Measurements from ENCODE around the gene ART3. TPM values are rescaled to one million over a fixed set of nuclear protein-coding genes. Genes with fewer than 3 reads are reported as not detected.

The ART3 gene
- total and polyA plus RNA-seq, 2 donors (not counting 1 experiment from before 2014, with no cell fraction given) = not detected

GRCh38 chr4:76067652-76068286 lies 6.7 kb upstream of the ART3 start:
- 0% methylated on average over 2 of the region's 2 CpGs for WGBS (ENCODE audit: insufficient coverage)
- ChIA-PET CTCF (interaction anchor here (0.7 to 6.7 kb wide), 13 partner anchors 10 to 178 kb away, joined by 3 to 132 read pairs (median 8); partner anchors contain the start of gene SDAD1), POLR2A (no interaction called here)
- no peak overlapping the region for H3K4me3 ChIP-seq (ENCODE audit: control extremely low read depth in 1 of 5, extremely low read depth in 1 of 5, insufficient read depth in 1 of 5, low read depth in 2 of 5, low read length in 4 of 5)
- H4K20me1 ChIP-seq (ENCODE audit: control insufficient read depth, insufficient read depth, low read length, poor library complexity, severe bottlenecking) = no peaks in the 10 kb centered on the region
- H3K9ac ChIP-seq (ENCODE audit: low read length) = no peak overlapping the region
- H3K27ac ChIP-seq (ENCODE audit: low read length in 2 of 2) = no peak overlapping the region
- peaks cover under 1% of the 10 kb centered on the region in 2 donors for H3K4me1 ChIP-seq (ENCODE audit: control insufficient read depth in 2 of 2, insufficient read depth in 2 of 2, low read length in 2 of 2)
- H3K27me3 ChIP-seq (replicated peaks in 1 of 4; ENCODE audit: control extremely low read depth in 1 of 4, control insufficient read depth in 3 of 4, insufficient read depth in 4 of 4, low read length in 3 of 4) = no peaks in the 10 kb centered on the region
- Mint-ChIP-seq H3K27me3 (no peaks in the 10 kb centered on the region), H3K9me3 (ENCODE audit: insufficient read depth) (no peaks in the 10 kb centered on the region), H3K4me3 (no peak overlapping the region), H3K4me1 (peaks cover 2% of the 10 kb centered on the region), H3K27ac (no peak overlapping the region)
- DNase-seq (peak; percentile 83), ATAC-seq (ENCODE audit: low read depth) (peak; percentile 82)
- no peak for TF ChIP-seq EZH2 (IDR thresholded peaks at IDR 0.05; ENCODE audit: borderline replicate concordance, insufficient read depth, low read depth, low read length, poor library complexity, severe bottlenecking)
- peak; percentile 94 for TF ChIP-seq CTCF (IDR thresholded peaks at IDR 0.05)
- intact Hi-C loops (cut with micrococcal nuclease) = loop anchor here (1.0 to 2.0 kb wide), 5 partner anchors 72 to 172 kb away; partner anchors contain the start of gene NUP54
- no peak overlapping the region for H2AFZ ChIP-seq (ENCODE audit: insufficient read depth, low read depth, low read length, poor library complexity, severe bottlenecking)
- no peak overlapping the region for H3K4me2 ChIP-seq (replicated peaks; ENCODE audit: low read depth, low read length, poor library complexity, severe bottlenecking)
- no peaks in the 10 kb centered on the region for H3K79me2 ChIP-seq (ENCODE audit: control insufficient read depth, insufficient read depth, low read length)
- H3K9me3 ChIP-seq (ENCODE audit: control extremely low read depth in 1 of 3, control insufficient read depth in 2 of 3, insufficient read depth in 1 of 3, low read length in 2 of 3) = peaks cover 0 to under 1% (median 0%) of the 10 kb centered on the region in 3 donors
- H3K36me3 ChIP-seq (replicated peaks in 1 of 2; ENCODE audit: control extremely low read depth in 1 of 2, control insufficient read depth in 1 of 2, extremely low read depth in 1 of 2, insufficient read depth in 2 of 2, low read length in 1 of 2) = no peaks in the 10 kb centered on the region

DNA sequence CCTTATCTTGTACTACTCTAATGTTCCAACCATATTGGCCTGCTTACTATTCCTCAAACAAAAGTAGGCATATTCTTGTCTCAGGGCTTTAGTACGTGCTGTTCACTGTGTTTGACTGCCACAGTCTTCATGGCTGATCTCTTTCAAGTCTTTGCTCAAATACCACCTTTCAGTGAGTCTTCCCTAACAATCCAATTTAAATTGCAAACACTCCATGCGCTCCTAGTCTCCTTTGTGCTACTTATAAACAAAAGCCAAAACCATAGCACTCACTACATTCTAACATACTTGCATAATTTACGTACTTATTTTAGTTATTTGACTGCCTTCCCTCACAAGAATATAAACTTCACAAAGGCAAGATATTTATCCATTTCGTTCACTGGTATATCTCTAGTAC lies 1.7 kb upstream of the ART3 start:
- ChIA-PET POLR2A (no interaction called here), CTCF (interaction anchor here (3.8 kb wide), 1 partner anchor 77 kb away, joined by 24 read pairs; no protein-coding TSS in a partner anchor)
- H3K27me3 ChIP-seq (replicated peaks in 1 of 4; ENCODE audit: control extremely low read depth in 1 of 4, control insufficient read depth in 3 of 4, insufficient read depth in 4 of 4, low read length in 3 of 4) = no peaks in the 10 kb centered on the region
- H4K20me1 ChIP-seq (ENCODE audit: control insufficient read depth, insufficient read depth, low read length, poor library complexity, severe bottlenecking) = no peaks in the 10 kb centered on the region
- H3K9me3 ChIP-seq (ENCODE audit: control extremely low read depth in 1 of 3, control insufficient read depth in 2 of 3, insufficient read depth in 1 of 3, low read length in 2 of 3) = no peaks in the 10 kb centered on the region
- H3K4me1 Mint-ChIP-seq = no peaks in the 10 kb centered on the region
- no peak overlapping the region for H3K9ac ChIP-seq (ENCODE audit: low read length)
- intact Hi-C loops (cut with micrococcal nuclease) = no loop called here
- ATAC-seq (ENCODE audit: low read depth) (no peak), DNase-seq (no peak)
- H3K4me3 Mint-ChIP-seq = no peak overlapping the region
- H3K36me3 ChIP-seq (replicated peaks in 1 of 2; ENCODE audit: control extremely low read depth in 1 of 2, control insufficient read depth in 1 of 2, extremely low read depth in 1 of 2, insufficient read depth in 2 of 2, low read length in 1 of 2) = no peaks in the 10 kb centered on the region
- no peaks in the 10 kb centered on the region for H3K79me2 ChIP-seq (ENCODE audit: control insufficient read depth, insufficient read depth, low read length)
- no peak overlapping the region for H3K4me2 ChIP-seq (replicated peaks; ENCODE audit: low read depth, low read length, poor library complexity, severe bottlenecking)
- TF ChIP-seq EZH2 (IDR thresholded peaks at IDR 0.05; ENCODE audit: borderline replicate concordance, insufficient read depth, low read depth, low read length, poor library complexity, severe bottlenecking) (no peak), CTCF (IDR thresholded peaks at IDR 0.05) (no peak)
- H3K27ac ChIP-seq (ENCODE audit: low read length in 2 of 2) = no peak overlapping the region
- H3K27me3 Mint-ChIP-seq = peaks cover 2% of the 10 kb centered on the region
- no peaks in the 10 kb centered on the region for H3K4me1 ChIP-seq (ENCODE audit: control insufficient read depth in 2 of 2, insufficient read depth in 2 of 2, low read length in 2 of 2)
- H3K27ac Mint-ChIP-seq = no peak overlapping the region
- H3K9me3 Mint-ChIP-seq (ENCODE audit: insufficient read depth) = no peaks in the 10 kb centered on the region
- 100% methylated on average over 2 of the region's 4 CpGs for WGBS (ENCODE audit: insufficient coverage)
- no peak overlapping the region for H3K4me3 ChIP-seq (ENCODE audit: control extremely low read depth in 1 of 5, extremely low read depth in 1 of 5, insufficient read depth in 1 of 5, low read depth in 2 of 5, low read length in 4 of 5)
- no peak overlapping the region for H2AFZ ChIP-seq (ENCODE audit: insufficient read depth, low read depth, low read length, poor library complexity, severe bottlenecking)
